Prostate gland (tissue), 2 donors: ENCODE data around the gene SERPINA6. TPM values are rescaled to one million over a fixed set of nuclear protein-coding genes. Genes with fewer than 3 reads are reported as not detected.
"Not testable (repeated sequence)": the region's sequence is repeated elsewhere in the genome, so short reads cannot be mapped to it uniquely, and the experiment has no call there.

ENCODE experiments used
- DNase-seq: peaks from one replicate; pipeline ENCODE4 v3.0.0-alpha.2; 2019; ENCODE audit warnings: low spot score
- H3K27ac ChIP-seq, 2 donors: fragments of 200-600 bp; sonication (generic); 2 replicates each; pipeline ENCODE4 v1.5.1; 2017 to 2019
- H3K27me3 ChIP-seq: fragments of 200-600 bp; sonication (generic); replicated peaks from 2 replicates; pipeline ENCODE4 v1.5.1; 2019; ENCODE audit not compliant: insufficient read depth
- H3K36me3 ChIP-seq, 2 donors: fragments of 200-600 bp; sonication (generic); 1 replicate in 1 of 2; 2 replicates in 1 of 2; pipeline versions ENCODE4 v1.5.1 to v1.8.1; 2017 to 2019
- H3K4me1 ChIP-seq: fragments of 200-600 bp; sonication (generic); replicated peaks from 2 replicates; pipeline ENCODE4 v1.5.1; 2019
- H3K4me3 ChIP-seq, 2 donors: fragments of 200-600 bp; sonication (generic); 2 replicates each; pipeline ENCODE4 v1.5.1; 2017 to 2019
- H3K9me3 ChIP-seq: fragments of 200-600 bp; sonication (generic); 2 replicates; pipeline ENCODE4 v1.5.1; 2017
- CTCF ChIP-seq, 4 experiments: fragments of 200-600 bp in 2 of 4; fragments of 450-650 bp in 2 of 4; sonication (generic) in 2 of 4; IDR thresholded peaks; 1 replicate in 3 of 4; 2 replicates in 1 of 4; pipeline ENCODE4 v1.5.1; 2016 to 2019; ENCODE audit warnings: antibody characterized with exemption in 4 of 4, mild to moderate bottlenecking in 2 of 4, moderate library complexity in 2 of 4
- POLR2A ChIP-seq: fragments of 450-650 bp; IDR thresholded peaks from one replicate; pipeline ENCODE4 v1.6.1; 2016; ENCODE audit warnings: antibody characterized with exemption, mild to moderate bottlenecking
- POLR2AphosphoS5 ChIP-seq: sonication (generic); formaldehyde crosslinking; IDR thresholded peaks from one replicate; pipeline ENCODE4 v1.6.1; 2017; ENCODE audit warnings: antibody characterized with exemption
- WGBS: methylation state at CpG from one replicate; pipeline ENCODE4 v1.1.5; 2018; 5-methylcytosine and 5-hydroxymethylcytosine counted together
- intact Hi-C: fragments of 100-400 bp; cut with DNase I; formaldehyde crosslinking; loops from one replicate; pipeline ENCODE4 v1.14.2; 2022
- total RNA-seq, 2 donors: library from RNA; depleted of rRNA; stranded (reverse); fragments of >200 nt; gene quantifications; one replicate each; pipeline ENCODE4 v1.1.0, GENCODE V29; 2016

SERPINA6 gene
- total RNA-seq, 2 donors from 2014 or later, result not detected

DNA sequence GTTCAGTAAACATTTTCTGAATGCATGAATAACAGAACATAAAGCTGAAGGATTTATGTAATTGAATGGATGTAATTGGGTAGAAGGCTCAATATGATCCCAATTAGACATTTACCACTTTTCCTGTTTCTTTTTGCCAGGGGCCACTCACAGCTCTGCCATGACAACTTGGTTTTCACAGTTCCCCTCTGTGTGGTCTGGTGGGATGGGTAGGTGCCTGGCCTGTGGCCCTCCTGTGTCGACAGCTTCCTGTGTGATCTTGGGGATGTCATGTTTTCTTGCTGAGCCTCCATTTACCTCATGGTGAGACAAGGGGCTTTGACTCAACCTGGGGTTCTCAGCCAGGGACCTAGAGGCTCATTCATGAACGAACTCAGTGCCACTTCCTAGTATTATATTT is 17.5 kb downstream of the SERPINA6 start:
- WGBS, result 76% methylated on average over 2 of the region's 2 CpGs

DNA sequence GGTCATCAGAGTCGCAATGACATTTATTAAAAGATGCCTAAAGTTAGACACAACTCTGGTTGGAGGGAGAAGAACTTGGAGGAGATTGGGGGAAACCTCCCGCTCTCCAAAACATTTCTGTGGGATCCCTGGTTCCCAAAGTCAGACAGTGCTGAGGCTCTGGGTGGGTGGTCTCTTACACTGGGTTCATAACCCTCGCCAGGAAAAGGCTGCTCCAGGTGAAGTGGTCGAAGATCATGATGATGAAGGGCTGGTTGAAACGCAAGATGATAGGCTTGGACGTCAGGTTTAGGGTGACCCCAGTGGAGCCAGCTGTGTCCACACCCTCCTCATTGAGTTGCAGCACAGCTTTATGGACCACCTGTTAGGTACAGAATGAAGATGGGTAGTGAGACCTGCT is 18.9 kb downstream of the SERPINA6 start:
- Histone ChIP-seq H3K36me3 (no peaks in the 10 kb centered on the region), H3K4me1 (no peaks in the 10 kb centered on the region), H3K4me3 (no peak overlapping the region), H3K27ac (no peak overlapping the region), H3K9me3 (no peaks in the 10 kb centered on the region), H3K27me3 (no peaks in the 10 kb centered on the region)
- WGBS, result 94% methylated on average over 6 of the region's 6 CpGs
- intact Hi-C loops, result no loop called here
- DNase-seq, result no peak
- TF ChIP-seq CTCF (IDR thresholded peaks at IDR 0.05) (no peak), POLR2AphosphoS5 (no peak), POLR2A (no peak)

More for the DNA sequence above, 17.5 kb downstream of the SERPINA6 start:
- H3K4me1 ChIP-seq, result no peaks in the 10 kb centered on the region
- H3K4me3 ChIP-seq, result no peak overlapping the region
- no peak overlapping the region for H3K27ac ChIP-seq
- H3K36me3 ChIP-seq, result no peaks in the 10 kb centered on the region
- no peak for DNase-seq
- H3K27me3 ChIP-seq, result no peaks in the 10 kb centered on the region
- intact Hi-C loops, result no loop called here
- TF ChIP-seq CTCF (IDR thresholded peaks at IDR 0.05) (no peak), POLR2A (no peak), POLR2AphosphoS5 (no peak)
- H3K9me3 ChIP-seq, result no peaks in the 10 kb centered on the region

GRCh38 chr14:94303111-94303510 is 20.0 kb downstream of the SERPINA6 start:
- H3K4me1 ChIP-seq, result no peaks in the 10 kb centered on the region
- DNase-seq, result no peak
- no peaks in the 10 kb centered on the region for H3K9me3 ChIP-seq
- H3K36me3 ChIP-seq, result no peaks in the 10 kb centered on the region
- H3K4me3 ChIP-seq, result no peak overlapping the region
- intact Hi-C loops, result no loop called here
- 78% methylated on average over 7 of the region's 7 CpGs for WGBS
- H3K27me3 ChIP-seq, result no peaks in the 10 kb centered on the region
- TF ChIP-seq POLR2A (no peak), CTCF (IDR thresholded peaks at IDR 0.05) (no peak), POLR2AphosphoS5 (no peak)
- H3K27ac ChIP-seq, result no peak overlapping the region

DNA sequence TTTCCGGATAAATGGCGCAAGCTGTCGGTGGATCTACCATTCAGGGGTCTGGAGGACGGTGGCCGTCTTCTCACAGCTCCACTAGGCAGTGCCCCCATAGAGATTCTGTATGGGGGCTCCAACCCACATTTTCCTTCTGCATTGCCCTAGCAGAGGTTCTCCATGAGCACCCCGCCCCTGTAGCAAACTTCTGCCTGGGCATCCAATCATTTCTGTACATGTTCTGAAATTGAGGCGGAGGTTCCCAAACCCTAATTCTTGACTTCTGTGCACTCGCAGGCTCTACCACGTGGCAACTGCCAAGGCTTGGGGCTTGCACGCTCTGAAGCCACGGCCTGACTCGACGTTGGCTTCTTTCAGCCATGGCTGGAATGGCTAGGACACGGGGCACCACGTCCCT is 25.0 kb downstream of the SERPINA6 start:
- intact Hi-C loops, result no loop called here
- H3K27ac ChIP-seq, result no peak overlapping the region
- H3K4me1 ChIP-seq, result no peaks in the 10 kb centered on the region
- TF ChIP-seq POLR2A (no peak), POLR2AphosphoS5 (no peak), CTCF (IDR thresholded peaks at IDR 0.05) (no peak)
- DNase-seq, result no peak
- no peak overlapping the region for H3K4me3 ChIP-seq
- H3K9me3 ChIP-seq, result no peaks in the 10 kb centered on the region
- WGBS, result 93% methylated on average over 15 of the region's 15 CpGs
- peaks cover 2% of the 10 kb centered on the region for H3K27me3 ChIP-seq
- no peaks in the 10 kb centered on the region for H3K36me3 ChIP-seq

DNA sequence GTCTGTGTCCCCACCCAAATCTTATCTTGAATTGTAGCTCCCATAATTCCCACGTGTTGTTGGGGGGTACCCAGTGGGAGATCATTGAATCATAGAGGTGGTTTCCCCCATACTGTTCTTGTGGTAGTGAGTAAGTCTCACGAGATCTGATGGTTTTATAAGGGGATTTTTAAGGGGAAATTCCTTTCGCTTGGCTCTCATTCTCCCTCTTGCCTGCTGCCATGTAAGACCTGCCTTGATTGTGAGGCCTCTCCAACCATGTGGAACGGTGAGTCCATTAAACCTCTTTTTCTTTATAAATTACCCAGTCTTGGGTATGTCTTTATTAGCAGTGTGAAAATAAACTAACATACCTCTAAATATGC is 27.0 kb downstream of the SERPINA6 start:
- 48% methylated on average over 4 of the region's 4 CpGs for WGBS
- H3K36me3 ChIP-seq, H3K9me3 ChIP-seq, intact Hi-C loops, H3K27ac ChIP-seq, DNase-seq, H3K4me3 ChIP-seq, H3K27me3 ChIP-seq, H3K4me1 ChIP-seq: not testable (repeated sequence)
